GM19372 (cell line): ENCODE measurements around the gene AVPI1.
A peak's percentile ranks its signal among the peaks of the same experiment; 100 is the strongest.
"Not testable (repeated sequence)": the region's sequence is repeated elsewhere in the genome, so short reads cannot be mapped to it uniquely, and the experiment has no call there.

Source experiments
- ATAC-seq: cut with Tn5 transposase; IDR thresholded peaks from one replicate; pipeline ENCODE4 v1.9.1; 2021; ENCODE audit warnings: mild to moderate bottlenecking, low read depth, moderate library complexity; ENCODE audit not compliant: unreplicated experiment

AVPI1 gene

DNA sequence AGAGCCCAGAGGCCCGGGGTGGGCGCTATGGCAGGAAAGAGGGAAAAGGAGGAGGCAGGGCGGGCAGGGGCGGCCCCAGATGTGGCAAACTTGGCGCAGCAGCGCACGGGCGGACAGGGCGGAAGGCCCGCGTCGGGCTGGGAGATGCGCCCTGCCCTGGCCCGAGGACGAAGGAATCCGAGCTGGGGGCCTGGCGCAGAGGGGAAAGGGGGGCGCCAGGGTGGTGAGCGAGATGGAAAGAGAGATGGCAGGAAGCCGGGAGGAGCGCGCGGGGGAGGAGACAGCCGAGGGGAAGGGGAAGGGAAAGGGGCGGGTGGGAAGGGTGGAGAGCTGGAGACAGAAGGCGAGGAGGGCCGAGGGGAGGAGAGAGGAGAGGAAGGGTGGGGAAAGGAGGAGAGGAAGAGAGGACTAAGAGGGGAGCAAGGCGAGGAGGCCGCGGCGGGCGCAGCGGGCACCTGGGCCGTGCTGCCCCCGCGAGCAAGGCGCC is 26.3 kb upstream of the AVPI1 start, which contains the start of gene MARVELD1:
MARVELD1 (plus strand) TSS at position 392 of the 487 bp plus-strand sequence. CDS start 147 bp downstream, outside the sequence.
- no peak for ATAC-seq

- ATAC-seq, result no peak
Measured at GRCh38 chr10:97711640-97712572, 24.9 kb upstream of the AVPI1 start.

GRCh38 chr10:97708976-97709946 is 22.2 kb upstream of the AVPI1 start:
- no peak for ATAC-seq

DNA sequence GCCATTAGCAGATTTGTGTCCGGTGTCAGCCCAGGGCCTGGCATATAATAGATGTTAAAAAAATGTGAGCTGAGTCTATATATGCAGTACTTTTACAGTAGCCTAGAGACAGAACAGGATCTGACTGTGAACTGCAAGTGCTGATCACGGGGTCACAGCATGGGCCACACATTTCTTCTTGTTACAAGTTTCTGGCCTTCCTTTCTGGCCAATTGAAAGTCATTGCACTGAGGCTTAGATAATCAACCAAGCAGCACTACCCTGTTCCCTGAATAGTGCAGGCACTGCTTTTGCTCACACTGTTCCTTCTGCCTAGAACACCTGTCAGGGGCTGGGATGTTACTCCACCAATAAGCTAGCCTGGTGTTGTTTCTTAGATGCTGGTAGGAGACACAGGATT is 21.1 kb upstream of the AVPI1 start:
- no peak for ATAC-seq

DNA sequence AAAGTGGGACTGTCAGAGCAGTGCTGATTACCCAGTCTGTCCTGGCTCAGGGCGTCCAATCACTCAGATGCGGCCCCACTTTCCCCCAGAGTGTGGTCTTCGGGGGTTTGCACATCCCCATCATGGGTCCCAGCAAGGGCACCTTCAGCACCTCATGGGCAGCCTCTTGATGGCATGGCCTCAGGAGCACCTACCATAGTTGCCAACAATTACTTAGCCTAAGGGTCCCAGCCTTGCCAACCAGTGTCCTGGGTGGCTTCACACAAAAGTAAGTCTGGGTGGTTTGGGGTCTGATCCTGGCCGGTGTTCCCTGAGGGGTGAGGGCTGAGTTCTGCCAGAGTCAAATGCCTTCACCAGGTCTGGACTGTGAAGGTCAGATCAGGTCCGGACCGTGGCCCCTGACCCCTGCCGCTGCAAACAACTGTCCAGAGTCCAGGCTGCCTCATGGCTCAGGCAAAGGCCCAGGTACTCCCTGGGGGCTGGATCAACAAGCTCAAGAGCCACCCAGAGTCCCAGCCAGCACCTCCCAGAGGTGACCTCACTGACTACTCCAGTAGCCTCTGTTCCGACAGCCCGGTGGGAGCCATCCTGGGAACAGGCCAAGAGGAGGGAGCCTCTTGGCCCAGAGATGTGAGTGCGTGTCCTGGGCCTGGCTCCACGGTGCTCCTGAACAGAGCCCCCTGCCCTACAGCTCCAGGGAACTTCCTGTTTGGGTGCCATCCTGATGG is 20.3 kb upstream of the AVPI1 start:
- ATAC-seq, result no peak

DNA sequence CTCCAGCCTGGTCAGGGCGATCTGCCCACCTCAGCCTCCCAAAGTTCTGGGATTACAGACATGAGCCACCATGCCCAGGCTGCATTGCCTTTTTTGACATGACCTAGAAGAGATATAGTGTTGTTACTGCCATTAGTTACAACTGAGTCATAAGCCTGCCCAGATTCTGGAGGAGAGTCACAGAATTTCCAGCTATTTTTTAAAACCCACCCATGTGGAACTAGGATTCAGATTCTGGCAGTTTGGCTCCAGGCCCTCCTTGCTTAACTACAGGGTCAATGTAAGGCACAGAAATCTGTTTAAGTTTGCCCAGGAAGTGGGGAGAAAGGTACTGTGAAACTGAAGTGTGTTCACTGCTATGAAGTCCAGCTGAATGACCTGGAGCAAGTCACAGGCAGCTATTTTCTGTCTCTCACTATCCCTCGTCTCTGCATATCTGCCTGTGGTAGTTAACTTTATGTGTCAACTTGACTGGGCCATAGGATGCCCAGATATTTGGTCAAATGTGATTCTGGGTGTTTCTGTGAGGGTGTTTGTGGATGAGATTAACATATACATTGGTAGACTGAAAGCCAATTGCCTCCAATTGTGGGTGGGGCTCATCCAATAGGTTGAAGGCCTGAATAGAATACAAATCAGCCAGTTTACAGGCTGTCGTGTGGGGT is 18.1 kb upstream of the AVPI1 start:
- no peak for ATAC-seq

DNA sequence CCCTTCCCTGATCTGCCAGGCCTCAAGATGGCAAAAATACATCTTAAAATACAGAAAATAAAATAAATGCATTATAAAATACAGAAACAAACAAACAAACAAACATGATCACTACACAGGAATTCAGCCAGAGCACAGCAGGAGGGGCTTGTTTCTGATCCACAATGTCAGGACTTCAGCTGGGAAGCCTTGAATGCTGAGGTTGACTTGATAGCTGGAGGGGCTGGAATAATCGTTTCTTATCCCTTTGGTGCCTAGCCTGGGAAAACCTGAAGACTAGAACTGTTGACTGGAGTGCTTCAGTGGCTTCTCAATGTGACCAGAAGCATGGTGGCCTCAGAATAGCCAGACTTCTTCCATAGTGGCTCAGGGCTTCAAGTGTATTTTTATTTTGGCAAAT is 17.3 kb upstream of the AVPI1 start:
- ATAC-seq, result no peak

DNA sequence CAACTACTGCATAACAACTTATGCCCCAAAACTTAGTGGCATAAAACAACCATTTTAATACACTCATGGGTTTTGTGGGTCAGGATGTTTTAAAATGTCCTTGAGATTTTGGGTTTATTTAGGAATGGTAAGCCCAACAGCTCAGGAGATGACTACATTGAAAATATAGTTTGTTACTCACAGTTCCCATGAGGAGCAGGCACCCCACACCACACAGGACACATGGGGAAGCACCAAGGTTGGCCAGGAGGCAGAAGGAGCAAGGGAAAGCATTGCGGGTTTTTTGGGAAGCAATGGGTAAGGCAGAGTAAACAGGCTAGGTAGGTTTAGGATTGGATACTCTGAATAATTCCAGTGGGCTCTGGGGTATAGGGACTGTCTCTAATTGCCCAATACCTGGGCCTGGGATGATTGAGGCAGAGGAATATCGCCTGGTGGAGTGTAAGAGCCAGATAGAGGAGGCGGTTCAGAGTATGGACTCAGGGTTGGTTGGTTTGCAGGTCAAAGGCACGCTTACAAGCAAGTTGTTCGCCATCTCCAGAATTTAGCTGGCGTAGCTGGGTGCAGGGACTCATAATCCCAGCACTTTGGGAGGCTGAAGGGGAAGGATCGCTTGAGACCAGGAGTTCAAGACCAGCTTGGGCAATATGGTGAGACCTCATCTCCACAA is 16.5 kb upstream of the AVPI1 start:
- ATAC-seq, result no peak

- peak; percentile 49 for ATAC-seq
Measured at GRCh38 chr10:97701438-97702069, 14.5 kb upstream of the AVPI1 start.

GRCh38 chr10:97698072-97698655 is 11.1 kb upstream of the AVPI1 start:
- not testable (repeated sequence) for ATAC-seq

- no peak for ATAC-seq
Measured at GRCh38 chr10:97690133-97690532, 3.1 kb upstream of the AVPI1 start.

GRCh38 chr10:97689559-97690020 is 2.5 kb upstream of the AVPI1 start:
- no peak for ATAC-seq

- ATAC-seq, result no peak
Measured at GRCh38 chr10:97687785-97688781, 1.0 kb upstream of the AVPI1 start.

DNA sequence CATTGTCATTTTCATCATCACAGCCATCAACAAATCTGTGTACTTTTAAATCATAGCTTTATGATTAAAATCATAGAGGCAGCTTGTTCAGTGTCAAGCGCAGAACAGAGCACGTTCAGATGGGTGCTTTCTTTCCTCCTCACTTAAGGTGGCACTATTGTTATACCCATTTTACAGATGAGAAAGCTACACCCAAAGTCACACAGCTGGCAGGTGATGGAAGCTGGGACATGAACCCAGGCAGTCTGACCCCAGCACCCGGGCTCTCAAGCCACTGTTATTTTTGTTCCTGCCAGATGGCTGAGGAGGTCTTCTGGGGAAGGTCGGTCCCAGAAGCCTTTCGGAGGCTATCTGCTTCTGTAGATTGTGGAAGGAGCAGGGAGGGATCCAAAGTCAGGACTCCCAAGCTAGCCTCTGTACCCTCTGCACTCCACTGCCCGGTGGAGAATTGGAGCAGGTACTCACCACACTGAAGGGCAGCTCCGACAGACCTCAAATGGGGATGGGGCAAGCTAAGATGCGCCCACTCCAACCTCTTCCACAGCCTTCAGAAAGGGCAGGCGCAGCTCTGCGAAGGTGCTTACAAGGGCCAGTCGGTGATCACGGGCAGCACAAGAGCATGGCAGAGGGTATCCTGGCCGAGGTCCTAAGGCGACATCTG is 610 bp downstream of the AVPI1 start:
- ATAC-seq, result no peak

- ATAC-seq, result no peak
Measured at GRCh38 chr10:97685395-97685958, 1.6 kb downstream of the AVPI1 start.

DNA sequence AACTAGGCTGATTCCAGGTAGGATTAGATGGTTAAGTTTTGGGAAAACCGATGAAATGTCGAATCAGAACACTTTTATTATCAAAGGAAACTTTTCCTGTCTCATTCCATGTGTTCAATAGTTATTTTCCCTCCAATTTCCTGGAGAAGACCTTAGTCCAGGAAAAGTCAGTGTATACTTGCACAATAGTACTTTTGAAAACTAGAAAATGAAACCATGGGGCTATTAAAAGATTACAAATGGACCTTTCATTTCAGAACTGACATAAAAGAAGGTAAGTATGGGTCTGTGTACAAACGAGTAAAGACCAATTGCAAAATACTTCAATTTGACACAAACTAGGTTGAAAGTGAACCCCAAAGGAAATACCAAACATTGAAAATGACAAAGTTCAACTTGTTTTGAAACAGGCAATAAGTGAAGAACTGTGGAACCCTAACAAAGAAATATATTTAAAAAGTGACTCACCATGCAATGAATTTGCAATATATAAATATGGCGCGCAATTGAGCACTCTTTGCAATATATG is 2.1 kb downstream of the AVPI1 start:
- ATAC-seq, result no peak
